IMR-90 (cell line): Measurements from ENCODE around the gene ABCC4. TPM values are rescaled to one million over a fixed set of nuclear protein-coding genes. Genes with fewer than 3 reads are reported as not detected.
A peak's percentile ranks its signal among the peaks of the same experiment; 100 is the strongest.

Experiments
- ATAC-seq: fragments of 200-7000 bp; cut with Tn5 transposase; 2 replicates; pipeline ENCODE4 v1.9.1; 2020; ENCODE audit warnings: low read depth, mild to moderate bottlenecking, moderate library complexity
- BruUV-seq: library from RNA; stranded (reverse); fragments of 400-500 nt; replicated peaks from 2 replicates; lab custom pipeline; 2021; lab: Mats Ljungman, UMichigan
- CTCF ChIA-PET: fragments of 300-600 bp; formaldehyde crosslinking; extraction: SDS; loops from one replicate; lab custom pipeline; 2021; ENCODE audit warnings: antibody characterized with exemption; lab: Yijun Ruan, JAX
- POLR2A ChIA-PET: fragments of 300-600 bp; sonication (Branson Sonifier 250); formaldehyde crosslinking; loops from one replicate; lab custom pipeline; 2022; ENCODE audit warnings: antibody characterized with exemption; ENCODE audit not compliant: unreplicated experiment; lab: Charles Lee
- DNase-seq: peaks from one replicate; pipeline ENCODE4 v3.0.0; 2013
- H2AFZ ChIP-seq: replicated peaks from 2 replicates; pipeline ENCODE3; 2013; ENCODE audit warnings: low read length, mild to moderate bottlenecking; ENCODE audit not compliant: poor library complexity
- H2AK5ac ChIP-seq: 2 replicates; pipeline ENCODE4 v1.6.1; 2013; ENCODE audit warnings: low read depth, low read length, inconsistent platforms
- H2AK9ac ChIP-seq: replicated peaks from 2 replicates; pipeline ENCODE3; 2013; ENCODE audit warnings: mild to moderate bottlenecking, low read depth, low read length, moderate library complexity; ENCODE audit not compliant: poor library complexity
- H2BK120ac ChIP-seq: 2 replicates; pipeline ENCODE4 v1.6.1; 2013; ENCODE audit warnings: low read depth, low read length, inconsistent platforms
- H2BK15ac ChIP-seq: 3 replicates; pipeline ENCODE4 v1.6.1; 2013; ENCODE audit warnings: low read depth, low read length, inconsistent platforms
- H2BK20ac ChIP-seq: 2 replicates; pipeline ENCODE4 v1.6.1; 2013; ENCODE audit warnings: low read depth, mild to moderate bottlenecking, inconsistent platforms, low read length, moderate library complexity
- H2BK5ac ChIP-seq: 2 replicates; pipeline ENCODE4 v1.6.1; 2013; ENCODE audit warnings: mild to moderate bottlenecking, low read depth, low read length, inconsistent platforms; ENCODE audit not compliant: poor library complexity, severe bottlenecking
- H3K14ac ChIP-seq: replicated peaks from 2 replicates; pipeline ENCODE4 v1.6.1; 2013; ENCODE audit warnings: low read depth, low read length, inconsistent platforms
- H3K18ac ChIP-seq: 2 replicates; pipeline ENCODE4 v1.6.1; 2013; ENCODE audit warnings: low read depth, low read length, control low read depth
- H3K23ac ChIP-seq: 2 replicates; pipeline ENCODE4 v1.6.1; 2013; ENCODE audit warnings: low read depth, low read length, inconsistent platforms
- H3K27ac ChIP-seq: 2 replicates; pipeline ENCODE4 v1.5.1; 2013; ENCODE audit warnings: mild to moderate bottlenecking, control low read depth, low read length; ENCODE audit not compliant: insufficient read depth
- H3K27me3 ChIP-seq: 2 replicates; pipeline ENCODE4 v1.6.1; 2013; ENCODE audit warnings: low read length; ENCODE audit not compliant: control insufficient read depth, insufficient read depth
- H3K36me3 ChIP-seq: 2 replicates; pipeline ENCODE4 v1.6.1; 2013; ENCODE audit warnings: low read length, mixed read lengths; ENCODE audit not compliant: control insufficient read depth, insufficient read depth
- H3K4ac ChIP-seq: 2 replicates; pipeline ENCODE4 v1.6.1; 2013; ENCODE audit warnings: low read depth, low read length, inconsistent platforms
- H3K4me1 ChIP-seq: 2 replicates; pipeline ENCODE4 v1.6.1; 2013; ENCODE audit warnings: low read length, mixed read lengths; ENCODE audit not compliant: control insufficient read depth, insufficient read depth
- H3K4me2 ChIP-seq: 2 replicates; pipeline ENCODE4 v1.6.1; 2013; ENCODE audit warnings: low read depth, mild to moderate bottlenecking, control low read depth, low read length, moderate library complexity
- H3K4me3 ChIP-seq: 2 replicates; pipeline ENCODE4 v1.5.1; 2013; ENCODE audit warnings: low read depth, mild to moderate bottlenecking, control low read depth, low read length, moderate library complexity; ENCODE audit not compliant: insufficient read depth
- H3K56ac ChIP-seq: 2 replicates; pipeline ENCODE4 v1.6.1; 2013; ENCODE audit warnings: low read length, inconsistent platforms; ENCODE audit not compliant: insufficient read depth; ENCODE audit errors: extremely low read depth
- H3K79me1 ChIP-seq, 2 experiments: 2 replicates each; pipeline ENCODE4 v1.6.1; 2013; ENCODE audit warnings: low read length in 2 of 2, inconsistent platforms in 1 of 2, low read depth in 1 of 2
- H3K9ac ChIP-seq: 2 replicates; pipeline ENCODE4 v1.6.1; 2013; ENCODE audit warnings: low read depth, low read length, control low read depth
- H3K9me1 ChIP-seq: 2 replicates; pipeline ENCODE4 v1.6.1; 2013; ENCODE audit warnings: low read length, inconsistent platforms; ENCODE audit not compliant: insufficient read depth
- H3K9me3 ChIP-seq: 2 replicates; pipeline ENCODE4 v1.6.1; 2013; ENCODE audit warnings: low read length; ENCODE audit not compliant: control insufficient read depth, insufficient read depth
- H4K20me1 ChIP-seq: 2 replicates; pipeline ENCODE4 v1.6.1; 2013; ENCODE audit warnings: low read length, inconsistent platforms; ENCODE audit not compliant: insufficient read depth
- H4K5ac ChIP-seq: 2 replicates; pipeline ENCODE4 v1.6.1; 2013; ENCODE audit warnings: mild to moderate bottlenecking, low read depth, low read length, control low read depth
- H4K8ac ChIP-seq, 2 experiments: 2 replicates each; pipeline ENCODE4 v1.6.1; 2013; ENCODE audit warnings: low read depth in 2 of 2, low read length in 2 of 2, control low read depth in 1 of 2, inconsistent platforms in 1 of 2
- H4K91ac ChIP-seq: 2 replicates; pipeline ENCODE4 v1.6.1; 2013; ENCODE audit warnings: low read depth, low read length, inconsistent platforms; ENCODE audit not compliant: insufficient read depth
- CEBPB ChIP-seq: IDR thresholded peaks from 2 replicates; pipeline ENCODE4 v1.6.1; 2012; ENCODE audit warnings: low read depth, low read length, improper control_type of control experiment
- CHD1 ChIP-seq: IDR thresholded peaks from 2 replicates; pipeline ENCODE4 v1.6.1; 2012; ENCODE audit warnings: low read depth, low read length, improper control_type of control experiment
- NFE2L2 ChIP-seq: fragments of 150-350 bp; IDR thresholded peaks from 2 replicates; pipeline ENCODE4 v1.6.1; 2016; ENCODE audit warnings: low read depth, mild to moderate bottlenecking, low read length
- RAD21 ChIP-seq: IDR thresholded peaks from 2 replicates; pipeline ENCODE4 v1.6.1; 2012; ENCODE audit warnings: low read length, improper control_type of control experiment
- WGBS, 2 experiments: methylation state at CpG; one replicate each; pipeline versions ENCODE4 v1.1.5 to v1.1.7; 2013; ENCODE audit warnings: missing lambda C conversion rate in 2 of 2; ENCODE audit not compliant: insufficient read length in 1 of 2; ENCODE audit errors: extremely low coverage in 2 of 2; 5-methylcytosine and 5-hydroxymethylcytosine counted together
- dilution Hi-C: fragments of 300-500 bp; cut with HindIII; formaldehyde crosslinking; loops from one replicate; pipeline ENCODE4 v1.14.3; 2018; ENCODE audit warnings: low sequenced_read_pairs; ENCODE audit not compliant: unreplicated experiment
- in situ Hi-C: fragments of 300-500 bp; cut with MboI; formaldehyde crosslinking; loops from 3 replicates; pipeline ENCODE4 v1.14.3; 2019; ENCODE audit warnings: low sequenced_read_pairs, inconsistent platforms, mixed read lengths
- intact Hi-C: fragments of 100-400 bp; cut with micrococcal nuclease; formaldehyde crosslinking; loops from 2 replicates; pipeline ENCODE4 v1.10.0; 2022
- polyA plus RNA-seq, 3 experiments: library from polyadenylated mRNA; depleted of rRNA; stranded (reverse); fragments of >200 nt; gene quantifications; 2 replicates each; pipeline ENCODE4 v1.2.3, GENCODE V29; 2012; ENCODE audit warnings: low replicate concordance in 1 of 3
- total RNA-seq: library from RNA; depleted of rRNA; stranded (reverse); fragments of >200 nt; gene quantifications from 2 replicates; pipeline ENCODE4 v1.2.3, GENCODE V29; 2012

The ABCC4 gene
- total and polyA plus RNA-seq, 2 of the 4 experiments (the other 2 are of a cell fraction) = 16.6 to 41.4 TPM

GRCh38 chr13:95349267-95349666 is 48.0 kb upstream of the ABCC4 start:
- H3K27ac ChIP-seq = no peak overlapping the region
- no CpG with 5 or more reads among the region's 4 CpGs for WGBS, 2 experiments
- intact Hi-C loops = no loop called here
- no peak overlapping the region for H2AK5ac ChIP-seq
- H2AFZ ChIP-seq = no peak overlapping the region
- H3K18ac ChIP-seq = no peak overlapping the region
- TF ChIP-seq CHD1 (no peak), RAD21 (no peak), NFE2L2 (peak; percentile 75), CEBPB (no peak)
- no peaks in the 10 kb centered on the region for H3K27me3 ChIP-seq
- H3K4me2 ChIP-seq = no peak overlapping the region
- in situ Hi-C loops = no loop called here
- no peak overlapping the region for H2BK120ac ChIP-seq
- no peak overlapping the region for H3K4ac ChIP-seq
- peaks cover 4% of the 10 kb centered on the region; the same call in 1 of the 2 replicates for H3K9me1 ChIP-seq
- no peaks in the 10 kb centered on the region for H3K9me3 ChIP-seq
- H2AK9ac ChIP-seq = no peak overlapping the region
- peak; percentile 40 for DNase-seq
- H4K8ac ChIP-seq = no peak overlapping the region
- H2BK5ac ChIP-seq = no peak overlapping the region
- no peak overlapping the region for H3K4me3 ChIP-seq
- H4K20me1 ChIP-seq = no peaks in the 10 kb centered on the region
- H3K9ac ChIP-seq = no peak overlapping the region
- no peak overlapping the region for H3K56ac ChIP-seq
- dilution Hi-C loops = no loop called here
- no peak overlapping the region for H4K91ac ChIP-seq
- no peaks in the 10 kb centered on the region for H3K79me1 ChIP-seq
- BruUV-seq = no TSS peak
- H3K23ac ChIP-seq = no peak overlapping the region
- H3K36me3 ChIP-seq = no peaks in the 10 kb centered on the region
- ChIA-PET POLR2A (interaction anchor here (0.6 kb wide), 1 partner anchor 1196 kb away, joined by 3 read pairs; no protein-coding TSS in a partner anchor), CTCF (no interaction called here)
- H3K4me1 ChIP-seq = no peaks in the 10 kb centered on the region; the same call in 1 of the 2 replicates
- ATAC-seq = peak; percentile 40; the same call in 1 of the 2 replicates
- no peak overlapping the region for H3K14ac ChIP-seq
- no peak overlapping the region for H4K5ac ChIP-seq
- H2BK15ac ChIP-seq = no peak overlapping the region
- H2BK20ac ChIP-seq = no peak overlapping the region
